8988T (cell line): Measurements from ENCODE around the gene DYRK4.

Source experiments
- DNase-seq: peaks from one replicate; pipeline ENCODE4 v3.0.0; 2011

DYRK4 gene

DNA sequence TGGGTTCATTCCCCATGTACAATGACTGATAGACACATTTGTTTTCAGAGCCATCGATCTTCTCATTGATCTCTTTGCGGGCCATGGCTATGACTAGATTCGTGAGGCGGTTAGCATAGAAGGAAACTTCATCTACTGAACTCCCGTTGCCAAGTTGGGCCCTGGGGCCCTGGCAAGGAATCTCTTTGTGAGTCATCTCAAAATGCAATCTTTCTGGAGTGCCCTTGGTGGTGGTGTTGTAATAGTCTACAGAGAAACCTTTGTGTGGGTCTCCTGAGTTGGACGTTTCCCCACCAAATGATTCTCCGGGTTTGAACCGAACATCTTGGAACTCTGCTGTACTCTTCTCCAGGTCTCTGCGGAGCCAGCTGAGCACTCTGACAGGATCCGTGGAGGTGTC is 66.4 kb downstream of the DYRK4 start:
- no peak for DNase-seq

DNA sequence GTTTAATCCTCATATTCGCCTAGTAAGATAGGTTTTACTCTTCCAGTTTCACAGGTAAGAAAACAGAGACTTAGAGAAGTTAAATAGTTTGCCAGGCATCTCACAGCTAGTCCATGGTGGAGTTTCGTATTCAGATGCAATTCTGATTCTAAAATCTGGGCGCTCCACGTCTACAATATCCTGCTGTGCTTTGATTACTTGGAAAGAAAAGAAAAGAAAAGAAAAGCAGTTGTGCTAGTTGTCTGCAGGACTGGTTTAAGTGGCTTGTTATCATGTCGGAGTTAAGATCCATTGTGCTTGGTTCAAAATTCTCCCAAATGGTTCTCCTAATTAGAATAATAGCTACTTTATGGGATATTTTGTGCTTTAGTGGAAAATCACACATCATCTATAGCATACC is 68.3 kb downstream of the DYRK4 start:
- DNase-seq: no peak

- no peak for DNase-seq
Observed at GRCh38 chr12:4643747-4644146, 81.7 kb downstream of the DYRK4 start.

DNA sequence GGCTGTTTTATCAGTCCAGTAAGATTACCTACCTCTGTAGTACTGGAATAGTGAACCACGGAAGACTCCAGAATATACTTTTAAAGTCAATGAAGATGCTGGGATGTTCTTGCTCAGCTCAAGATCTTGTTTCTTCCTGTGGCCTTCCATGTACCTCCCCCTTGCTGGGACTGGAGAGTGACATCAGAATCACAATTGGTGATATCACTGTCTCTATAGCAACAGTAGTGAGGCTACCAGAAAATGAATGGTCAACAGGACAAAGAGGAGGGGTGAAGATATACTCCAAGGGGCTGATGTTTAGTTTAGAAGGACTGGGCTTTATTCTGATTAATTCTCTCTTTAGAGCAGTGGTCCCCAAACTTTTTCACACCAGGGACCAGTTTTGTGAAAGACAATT is 83.0 kb downstream of the DYRK4 start:
- no peak for DNase-seq

DNA sequence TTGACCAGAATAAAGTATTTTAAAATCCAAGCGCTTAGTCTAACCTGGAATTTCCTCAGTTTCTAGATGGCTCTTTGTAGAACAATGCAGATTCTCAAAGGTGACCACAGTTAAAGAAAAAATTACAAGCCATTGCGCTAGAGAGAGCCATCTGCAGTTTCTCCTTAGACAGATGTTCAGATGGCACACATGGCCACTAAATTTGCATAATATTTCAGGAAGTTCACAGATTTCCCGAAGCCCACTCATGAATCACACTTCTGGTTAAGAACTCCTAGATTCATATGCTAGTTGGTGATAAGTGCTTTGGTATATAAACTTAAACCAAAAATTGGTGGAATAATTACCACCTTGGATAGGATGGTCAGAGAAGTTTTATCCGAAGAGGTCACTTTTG is 86.1 kb downstream of the DYRK4 start:
- no peak for DNase-seq

GRCh38 chr12:4648501-4649357 is 86.7 kb downstream of the DYRK4 start, which contains the start of the genes AKAP3 and NDUFA9:
TSS of gene AKAP3 (minus strand) at chr12:4649051. CDS start at chr12:4638196, 10,855 bp downstream.
TSS of gene NDUFA9 (plus strand) at chr12:4649114. CDS start at chr12:4649127, 13 bp downstream.
- DNase-seq: peak; percentile 14

GRCh38 chr12:4649358-4649661 is 87.3 kb downstream of the DYRK4 start:
- DNase-seq: no peak

- no peak for DNase-seq
Observed at GRCh38 chr12:4653257-4653656, 91.2 kb downstream of the DYRK4 start.

DNA sequence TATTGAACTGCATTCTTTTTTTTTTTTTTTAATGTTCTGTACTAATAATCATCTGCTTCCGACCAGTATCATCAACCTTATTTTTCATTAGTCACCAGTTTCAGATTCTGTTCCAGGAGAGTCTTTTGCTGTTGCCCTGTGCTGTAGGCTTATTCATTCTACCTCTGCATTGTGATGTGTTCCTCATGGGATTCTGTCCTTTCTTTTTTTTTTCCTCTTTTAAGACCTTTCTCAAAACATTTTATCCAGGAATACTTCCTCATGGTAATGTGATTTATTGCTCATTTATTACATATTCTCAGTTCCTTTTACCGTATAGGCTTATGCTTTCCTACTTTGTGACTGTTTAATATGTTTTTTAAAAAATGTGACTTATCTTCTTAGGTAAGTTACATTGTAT is 91.7 kb downstream of the DYRK4 start:
- DNase-seq: no peak
